ENCODE measurements around the gene PSEN2. TPM values are rescaled to one million over a fixed set of nuclear protein-coding genes. Genes with fewer than 3 reads are reported as not detected.
A peak's percentile ranks its signal among the peaks of the same experiment; 100 is the strongest.

The PSEN2 gene
- polyA plus RNA-seq, 1 donor (not counting 4 experiments of a cell fraction or from before 2014, with no cell fraction given), result 9.5 TPM

- H3K36me3 ChIP-seq (ENCODE audit: control insufficient read depth in 2 of 2, extremely low read depth in 1 of 2, insufficient read depth in 2 of 2, low read length in 2 of 2), result no peaks in the 10 kb centered on the region
- H3K27me3 ChIP-seq (ENCODE audit: control insufficient read depth, extremely low read depth, insufficient read depth, low read length), result no peaks in the 10 kb centered on the region
- H2AFZ ChIP-seq (ENCODE audit: control insufficient read depth, low read length), result no peak overlapping the region
- H3K4me1 ChIP-seq (ENCODE audit: control insufficient read depth, extremely low read depth, insufficient read depth, low read length), result peaks cover 27% of the 10 kb centered on the region
- H3K79me2 ChIP-seq (ENCODE audit: control insufficient read depth, insufficient read depth, low read length), result no peaks in the 10 kb centered on the region
- dilution Hi-C loops (cut with MboI; ENCODE audit: extremely low pct_ligation_motif_present, low sequenced_read_pairs), result no loop called here
- no peaks in the 10 kb centered on the region for H3K9me1 ChIP-seq (ENCODE audit: control insufficient read depth, extremely low read depth, insufficient read depth, low read length)
- H3K9ac ChIP-seq (ENCODE audit: control insufficient read depth, extremely low read depth, insufficient read depth, low read length), result no peak overlapping the region
- TF ChIP-seq EZH2 (IDR thresholded peaks at IDR 0.05; ENCODE audit: low read length), result no peak
- no peak for TF ChIP-seq CTCF (optimal IDR thresholded peaks at IDR 0.05 in 1 of 3, IDR thresholded peaks at IDR 0.05 in 1 of 3, conservative IDR thresholded peaks at IDR 0.05 in 1 of 3; ENCODE audit: extremely low read depth in 1 of 3, insufficient read depth in 2 of 3, low read length in 3 of 3)
- no peaks in the 10 kb centered on the region for H4K20me1 ChIP-seq (ENCODE audit: control insufficient read depth, extremely low read depth, insufficient read depth, low read length)
- H3K4me3 ChIP-seq (ENCODE audit: control insufficient read depth in 2 of 3, extremely low read depth in 1 of 3, insufficient read depth in 2 of 3, low read depth in 1 of 3, low read length in 3 of 3), result no peak overlapping the region
- no peak overlapping the region for H3K4me2 ChIP-seq (ENCODE audit: control insufficient read depth, extremely low read depth, insufficient read depth, low read depth, low read length)
- H3K27ac ChIP-seq (ENCODE audit: control insufficient read depth, insufficient read depth, low read length), result no peak overlapping the region
- no peaks in the 10 kb centered on the region for H3K9me3 ChIP-seq (ENCODE audit: control insufficient read depth, low read depth, low read length)
- FAIRE-seq (no peak), DNase-seq (ENCODE audit: low read depth, low spot score) (no peak)
Observed at GRCh38 chr1:226868726-226869125, 1.7 kb upstream of the PSEN2 start.

- Histone ChIP-seq H4K20me1 (ENCODE audit: control insufficient read depth, extremely low read depth, insufficient read depth, low read length) (no peaks in the 10 kb centered on the region), H2AFZ (ENCODE audit: control insufficient read depth, low read length) (peak overlapping the region; percentile 90), H3K79me2 (ENCODE audit: control insufficient read depth, insufficient read depth, low read length) (no peaks in the 10 kb centered on the region), H3K9me3 (ENCODE audit: control insufficient read depth, low read depth, low read length) (no peaks in the 10 kb centered on the region), H3K36me3 (ENCODE audit: control insufficient read depth in 2 of 2, extremely low read depth in 1 of 2, insufficient read depth in 2 of 2, low read length in 2 of 2) (no peaks in the 10 kb centered on the region), H3K9me1 (ENCODE audit: control insufficient read depth, extremely low read depth, insufficient read depth, low read length) (no peaks in the 10 kb centered on the region), H3K4me1 (ENCODE audit: control insufficient read depth, extremely low read depth, insufficient read depth, low read length) (peaks cover 25% of the 10 kb centered on the region), H3K27me3 (ENCODE audit: control insufficient read depth, extremely low read depth, insufficient read depth, low read length) (no peaks in the 10 kb centered on the region), H3K4me2 (ENCODE audit: control insufficient read depth, extremely low read depth, insufficient read depth, low read depth, low read length) (peak overlapping the region; percentile 65), H3K27ac (ENCODE audit: control insufficient read depth, insufficient read depth, low read length) (no peak overlapping the region), H3K4me3 (ENCODE audit: control insufficient read depth in 2 of 3, extremely low read depth in 1 of 3, insufficient read depth in 2 of 3, low read depth in 1 of 3, low read length in 3 of 3) (peak overlapping the region; percentile 48 to 70 (median 69)), H3K9ac (ENCODE audit: control insufficient read depth, extremely low read depth, insufficient read depth, low read length) (peak overlapping the region; percentile 73)
- TF ChIP-seq CTCF (optimal IDR thresholded peaks at IDR 0.05 in 1 of 3, IDR thresholded peaks at IDR 0.05 in 1 of 3, conservative IDR thresholded peaks at IDR 0.05 in 1 of 3; ENCODE audit: extremely low read depth in 1 of 3, insufficient read depth in 2 of 3, low read length in 3 of 3), result no peak
- no peak for TF ChIP-seq EZH2 (IDR thresholded peaks at IDR 0.05; ENCODE audit: low read length)
- DNase-seq (ENCODE audit: low read depth, low spot score) (no peak), FAIRE-seq (no peak)
- dilution Hi-C loops (cut with MboI; ENCODE audit: extremely low pct_ligation_motif_present, low sequenced_read_pairs), result no loop called here
Observed at GRCh38 chr1:226870026-226870400, 403 bp upstream of the PSEN2 start.
